GM18907 (cell line): ENCODE results near the gene ISOC2.
"Not testable (repeated sequence)": the region's sequence is repeated elsewhere in the genome, so short reads cannot be mapped to it uniquely, and the experiment has no call there.

ENCODE experiments used
- ATAC-seq: cut with Tn5 transposase; IDR thresholded peaks from one replicate; pipeline ENCODE4 v1.9.1; 2021; ENCODE audit warnings: mild to moderate bottlenecking, moderate library complexity; ENCODE audit not compliant: unreplicated experiment

Gene ISOC2, protein sequence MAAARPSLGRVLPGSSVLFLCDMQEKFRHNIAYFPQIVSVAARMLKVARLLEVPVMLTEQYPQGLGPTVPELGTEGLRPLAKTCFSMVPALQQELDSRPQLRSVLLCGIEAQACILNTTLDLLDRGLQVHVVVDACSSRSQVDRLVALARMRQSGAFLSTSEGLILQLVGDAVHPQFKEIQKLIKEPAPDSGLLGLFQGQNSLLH

GRCh38 chr19:55461259-55461973 is at the start of gene ISOC2:
TSS of gene ISOC2 (minus strand) at chr19:55461642. CDS start at chr19:55456486, 5,156 bp downstream.
- ATAC-seq = peak; percentile 90

GRCh38 chr19:55508120-55508519 is 46.7 kb upstream of the ISOC2 start:
- no peak for ATAC-seq

DNA sequence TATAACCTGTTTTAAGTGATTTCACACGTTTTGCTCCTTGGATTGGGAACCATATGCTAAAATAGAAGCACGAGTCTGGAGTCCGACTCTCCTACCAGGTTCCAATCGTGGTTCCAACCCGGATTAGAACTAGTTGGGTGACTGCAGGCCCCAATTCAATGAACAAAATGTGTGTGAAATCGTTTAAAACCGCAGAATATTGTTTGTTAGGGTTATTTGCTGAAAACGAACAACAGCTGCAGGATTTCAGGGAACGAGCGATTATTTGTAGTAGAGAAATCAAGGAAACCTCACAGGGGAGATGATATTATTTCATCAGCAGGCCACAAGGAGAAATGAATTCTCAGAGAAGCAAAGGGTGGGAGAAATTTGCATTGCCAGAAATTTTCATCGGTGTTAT is 43.5 kb upstream of the ISOC2 start:
- ATAC-seq = no peak

GRCh38 chr19:55504252-55504603 is 42.8 kb upstream of the ISOC2 start:
- ATAC-seq = no peak

GRCh38 chr19:55503502-55504251 is 42.2 kb upstream of the ISOC2 start:
- ATAC-seq = peak; percentile 88

GRCh38 chr19:55503157-55503501 is 41.7 kb upstream of the ISOC2 start:
- ATAC-seq = no peak

DNA sequence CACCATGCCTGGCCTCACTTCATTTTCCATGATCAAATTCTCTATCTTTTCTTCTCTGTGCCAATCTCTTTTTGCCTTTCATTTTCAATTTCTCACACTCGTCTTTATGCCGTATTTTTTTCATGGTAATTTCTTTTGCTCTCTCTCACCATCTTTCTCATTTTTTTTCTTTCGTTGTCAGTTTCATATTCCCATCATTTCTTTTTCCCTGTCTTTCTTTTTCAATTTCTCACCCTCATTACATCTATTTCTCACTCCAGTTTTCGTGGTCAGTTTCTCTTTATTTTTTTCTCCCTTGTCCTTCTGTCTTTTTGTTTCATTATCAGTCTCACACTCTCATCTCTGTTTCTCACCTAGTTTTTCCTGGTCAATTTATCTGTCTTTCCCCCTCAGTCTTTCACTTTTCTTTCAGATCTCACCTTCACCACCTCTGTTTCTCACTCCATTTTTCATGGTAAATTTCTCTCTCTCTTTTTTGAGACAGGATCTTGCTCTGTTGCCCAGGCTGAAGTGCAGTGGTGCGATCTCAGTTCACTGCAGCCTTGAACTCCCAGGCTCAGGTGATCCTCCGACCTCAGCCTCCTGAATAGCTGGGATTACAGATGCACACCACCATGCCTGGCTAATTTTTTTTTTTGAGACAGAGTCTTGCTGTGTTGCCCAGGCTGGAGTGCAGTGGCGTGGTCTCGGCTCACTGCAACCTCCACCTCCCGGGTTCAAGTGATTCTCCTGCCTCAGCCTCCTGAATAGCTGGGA is 40.9 kb upstream of the ISOC2 start:
- no peak for ATAC-seq

DNA sequence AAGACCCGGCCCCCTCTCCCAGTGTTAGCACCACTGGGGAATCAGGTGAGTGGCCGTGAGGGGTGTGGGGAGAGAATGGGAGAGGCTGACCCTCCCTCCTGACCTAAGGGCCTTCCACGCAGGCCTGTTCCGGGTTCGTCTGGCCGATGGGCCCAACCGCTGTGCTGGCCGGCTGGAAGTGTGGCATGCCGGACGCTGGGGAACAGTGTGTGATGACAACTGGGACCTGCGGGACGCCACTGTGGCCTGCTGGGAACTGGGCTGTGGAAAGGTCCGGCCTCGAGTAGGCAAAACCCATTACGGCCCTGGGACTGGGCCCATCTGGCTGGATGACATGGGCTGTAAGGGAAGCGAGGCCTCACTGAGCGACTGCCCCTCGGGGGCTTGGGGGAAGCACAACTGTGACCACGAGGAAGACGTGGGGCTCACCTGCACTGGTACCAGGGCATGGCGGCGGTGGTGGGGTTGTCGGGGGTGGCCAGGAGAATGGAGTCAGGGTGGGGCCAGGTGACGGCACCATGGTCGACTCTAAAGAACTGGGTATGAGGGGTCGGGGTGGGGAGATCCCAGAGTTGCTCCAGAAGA is 39.0 kb upstream of the ISOC2 start:
- no peak for ATAC-seq

- no peak for ATAC-seq
Observed at GRCh38 chr19:55498246-55498840, 36.9 kb upstream of the ISOC2 start.

DNA sequence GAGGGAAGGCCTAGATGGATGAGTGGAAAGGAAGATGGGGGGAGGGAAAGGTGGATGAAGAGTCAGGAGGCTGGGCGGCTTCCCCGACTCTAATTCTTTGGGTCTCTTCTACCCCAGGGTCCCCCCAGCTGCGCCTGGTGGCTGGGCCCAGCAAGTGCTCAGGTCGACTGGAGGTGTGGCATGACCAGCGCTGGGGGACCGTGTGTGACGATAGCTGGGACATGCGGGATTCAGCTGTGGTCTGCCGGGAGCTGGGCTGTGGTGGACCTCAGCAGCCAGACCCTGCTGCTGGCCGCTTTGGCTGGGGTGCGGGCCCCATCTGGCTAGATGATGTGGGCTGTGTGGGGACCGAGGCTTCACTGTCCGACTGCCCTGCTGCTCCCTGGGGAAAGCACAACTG is 36.3 kb upstream of the ISOC2 start:
- no peak for ATAC-seq

DNA sequence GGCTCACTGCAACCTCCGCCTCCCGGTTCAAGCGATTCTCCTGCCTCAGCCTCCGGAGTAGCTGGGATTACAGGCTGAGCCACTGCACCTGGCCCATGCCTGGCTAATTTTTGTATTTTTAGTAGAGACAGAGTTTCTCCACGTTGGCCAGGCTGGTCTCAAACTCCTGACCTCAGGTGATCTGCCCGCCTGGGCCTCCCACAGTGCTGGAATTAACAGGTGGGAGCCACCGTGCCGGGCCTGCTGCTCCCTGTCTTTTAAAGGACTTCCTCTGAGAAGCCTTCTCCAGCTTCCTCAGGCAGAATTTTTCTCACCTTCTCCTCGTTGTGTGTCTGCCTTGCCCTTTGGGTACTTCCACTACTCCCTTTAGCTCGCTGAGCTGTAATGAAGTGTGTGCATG is 35.4 kb upstream of the ISOC2 start:
- ATAC-seq = not testable (repeated sequence)

GRCh38 chr19:55495646-55496349 is 34.4 kb upstream of the ISOC2 start:
- ATAC-seq = no peak

DNA sequence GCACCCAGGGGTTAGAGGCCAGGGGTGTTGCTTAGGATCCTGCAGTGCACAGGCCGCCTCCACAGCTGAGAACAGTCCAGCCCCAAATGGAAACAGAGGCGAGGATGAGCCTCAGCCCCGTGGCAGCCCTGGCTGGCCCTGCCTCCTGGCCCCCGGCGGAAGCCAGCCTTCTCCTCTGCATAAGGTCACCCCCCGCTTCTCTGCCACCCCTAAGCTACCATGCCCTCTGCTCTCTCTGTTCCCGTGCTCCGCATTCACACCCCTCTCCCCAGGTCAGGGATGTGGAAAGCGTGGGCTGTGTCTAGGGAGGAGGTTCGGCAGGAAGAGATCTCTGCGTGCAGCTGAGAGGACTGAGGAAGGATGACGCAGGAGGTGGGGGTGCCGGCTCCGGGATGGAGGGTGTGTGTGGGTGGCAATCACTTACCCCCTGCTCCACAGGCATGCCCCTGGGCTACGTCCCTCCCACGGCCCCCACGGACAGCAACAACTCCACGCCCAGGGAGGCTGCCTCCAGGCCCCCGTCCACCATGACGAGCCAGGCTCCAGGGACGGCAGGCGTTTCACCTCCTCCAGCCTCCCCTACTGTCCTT is 32.8 kb upstream of the ISOC2 start:
- ATAC-seq = no peak

DNA sequence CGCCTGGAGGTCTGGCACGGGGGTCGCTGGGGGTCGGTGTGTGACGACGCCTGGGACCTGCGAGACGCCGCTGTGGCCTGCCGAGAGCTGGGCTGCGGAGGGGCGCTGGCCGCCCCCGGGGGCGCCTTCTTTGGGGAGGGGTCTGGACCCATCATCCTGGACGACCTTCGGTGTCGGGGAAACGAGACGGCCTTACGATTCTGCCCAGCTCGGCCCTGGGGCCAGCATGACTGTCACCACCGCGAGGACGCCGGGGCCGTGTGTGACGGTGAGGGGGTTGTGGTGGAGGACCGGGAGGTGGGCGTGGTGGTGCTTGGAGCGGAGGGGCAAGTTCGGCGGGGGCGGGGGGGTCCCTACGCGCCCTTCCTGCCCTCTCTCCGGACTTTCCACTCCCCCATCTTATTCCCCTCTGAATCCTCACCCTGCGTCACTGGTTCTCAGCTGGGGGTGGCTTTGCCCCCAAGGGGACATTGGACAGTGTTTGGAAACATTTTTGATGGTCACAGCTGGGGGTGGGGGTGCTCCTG is 32.3 kb upstream of the ISOC2 start:
- no peak for ATAC-seq

GRCh38 chr19:55493052-55493644 is 31.7 kb upstream of the ISOC2 start:
- ATAC-seq = no peak

GRCh38 chr19:55492362-55492944 is 31.0 kb upstream of the ISOC2 start:
- no peak for ATAC-seq

- ATAC-seq = no peak
Observed at GRCh38 chr19:55491546-55492360, 30.3 kb upstream of the ISOC2 start.
